GM23248 (cell line): ENCODE measurements around the gene IFT80. TPM values are rescaled to one million over a fixed set of nuclear protein-coding genes. Genes with fewer than 3 reads are reported as not detected.

Source experiments
- DNase-seq: peaks from one replicate; pipeline ENCODE4 v3.0.0-alpha.2; 2015
- H2AFZ ChIP-seq: fragments of 200-600 bp; sonication (generic); 2 replicates; pipeline ENCODE4 v1.6.1; 2016; ENCODE audit warnings: antibody characterized with exemption
- H3F3A ChIP-seq: fragments of 200-600 bp; sonication (generic); 2 replicates; pipeline ENCODE4 v1.6.1; 2016; ENCODE audit warnings: mild to moderate bottlenecking, antibody characterized with exemption, mixed run types; ENCODE audit not compliant: insufficient read depth
- H3K27ac ChIP-seq: fragments of 200-600 bp; sonication (generic); 2 replicates; pipeline ENCODE4 v1.5.1; 2016; ENCODE audit warnings: mild to moderate bottlenecking
- H3K27me3 ChIP-seq: fragments of 200-600 bp; sonication (generic); replicated peaks from 2 replicates; pipeline ENCODE4 v1.6.1; 2016; ENCODE audit warnings: mild to moderate bottlenecking; ENCODE audit not compliant: insufficient read depth
- H3K36me3 ChIP-seq: fragments of 200-600 bp; sonication (generic); 2 replicates; pipeline ENCODE4 v1.6.1; 2016; ENCODE audit warnings: low read depth, mild to moderate bottlenecking
- H3K4me1 ChIP-seq: fragments of 200-600 bp; sonication (generic); 2 replicates; pipeline ENCODE4 v1.6.1; 2016; ENCODE audit warnings: mild to moderate bottlenecking; ENCODE audit not compliant: insufficient read depth
- H3K4me2 ChIP-seq: fragments of 200-600 bp; sonication (generic); one replicate; pipeline ENCODE4 v1.6.1; 2016; ENCODE audit warnings: mild to moderate bottlenecking; ENCODE audit not compliant: unreplicated experiment
- H3K4me3 ChIP-seq: fragments of 200-600 bp; sonication (generic); 2 replicates; pipeline ENCODE4 v1.5.1; 2016; ENCODE audit warnings: mild to moderate bottlenecking
- H3K79me2 ChIP-seq: fragments of 200-600 bp; sonication (generic); 2 replicates; pipeline ENCODE4 v1.6.1; 2016; ENCODE audit warnings: mild to moderate bottlenecking; ENCODE audit not compliant: insufficient read depth
- H3K9ac ChIP-seq: fragments of 200-600 bp; sonication (generic); 2 replicates; pipeline ENCODE4 v1.6.1; 2016; ENCODE audit warnings: mild to moderate bottlenecking
- H3K9me2 ChIP-seq: fragments of 200-600 bp; sonication (generic); 2 replicates; pipeline ENCODE4 v1.6.1; 2016; ENCODE audit warnings: mixed run types, mild to moderate bottlenecking, moderate library complexity; ENCODE audit not compliant: insufficient read depth
- H3K9me3 ChIP-seq: fragments of 200-600 bp; sonication (generic); one replicate; pipeline ENCODE4 v1.6.1; 2017; ENCODE audit warnings: low read depth
- H4K20me1 ChIP-seq: fragments of 200-600 bp; sonication (generic); 2 replicates; pipeline ENCODE4 v1.6.0; 2016; ENCODE audit not compliant: insufficient read depth
- EZH2 ChIP-seq: fragments of 200-600 bp; sonication (generic); IDR thresholded peaks from 2 replicates; pipeline ENCODE4 v1.6.1; 2018; ENCODE audit warnings: antibody characterized with exemption, mild to moderate bottlenecking; ENCODE audit not compliant: insufficient read depth, poor library complexity, severe bottlenecking
- EZH2phosphoT487 ChIP-seq: fragments of 200-600 bp; sonication (generic); IDR thresholded peaks from 2 replicates; pipeline ENCODE4 v1.6.1; 2018; ENCODE audit warnings: antibody characterized with exemption, moderate library complexity, mild to moderate bottlenecking, low read depth; ENCODE audit not compliant: insufficient read depth
- WGBS, 2 experiments: methylation state at CpG; one replicate each; pipeline ENCODE4 v1.1.6; 2015 to 2017; ENCODE audit warnings: low lambda C conversion rate in 2 of 2, low coverage in 1 of 2; ENCODE audit errors: missing lambda C conversion rate in 2 of 2; 5-methylcytosine and 5-hydroxymethylcytosine counted together
- in situ Hi-C: fragments of 300-500 bp; cut with MboI; formaldehyde crosslinking; loops from 2 replicates; pipeline ENCODE4 v1.15.0; 2020
- polyA plus RNA-seq: library from polyadenylated mRNA; unstranded; fragments of >200 nt; fragmentation: Nextera tagmentation; extraction: Ambion mirVana; gene quantifications from 2 replicates; pipeline ENCODE4 v1.2.1, GENCODE V29; 2016
- total RNA-seq: library from RNA; depleted of rRNA; stranded (reverse); fragments of >200 nt; shearing (Covaris generic); gene quantifications from 2 replicates; pipeline ENCODE4 v1.2.3, GENCODE V29; 2014

Gene IFT80
- total and polyA plus RNA-seq, 2 experiments from 2014 or later, result 19.8 to 48.4 TPM

- H3K4me2 ChIP-seq, result no peak overlapping the region
- peaks cover 59% of the 10 kb centered on the region for H3K79me2 ChIP-seq
- H3F3A ChIP-seq, result peaks cover 73% of the 10 kb centered on the region
- peak; percentile 80 for DNase-seq
- H3K36me3 ChIP-seq, result peaks cover 49% of the 10 kb centered on the region
- in situ Hi-C loops, result loop anchor here (10.0 kb wide), 1 partner anchor 51 kb away; no protein-coding TSS in a partner anchor
- no peak overlapping the region for H2AFZ ChIP-seq
- no peaks in the 10 kb centered on the region for H3K27me3 ChIP-seq
- H3K4me3 ChIP-seq, result no peak overlapping the region
- no peaks in the 10 kb centered on the region for H4K20me1 ChIP-seq
- H3K27ac ChIP-seq, result peak overlapping the region; percentile 36
- H3K9me3 ChIP-seq, result no peaks in the 10 kb centered on the region
- no peak overlapping the region for H3K9ac ChIP-seq
- TF ChIP-seq EZH2phosphoT487 (no peak), EZH2 (no peak)
- H3K4me1 ChIP-seq, result peaks cover 14% of the 10 kb centered on the region
- 75 to 78% methylated on average over 2 of the region's 2 CpGs for WGBS, 2 experiments
- H3K9me2 ChIP-seq, result no peaks in the 10 kb centered on the region
Observed at GRCh38 chr3:160434071-160434470, 35.0 kb upstream of the IFT80 start.

GRCh38 chr3:160427832-160428424 lies 28.9 kb upstream of the IFT80 start:
- Histone ChIP-seq H3K9me2 (no peaks in the 10 kb centered on the region), H3K36me3 (peaks cover 87% of the 10 kb centered on the region), H3K4me3 (no peak overlapping the region), H3K27ac (no peak overlapping the region), H3K4me1 (no peaks in the 10 kb centered on the region), H3K9me3 (no peaks in the 10 kb centered on the region), H3K27me3 (no peaks in the 10 kb centered on the region), H3K4me2 (no peak overlapping the region), H3K79me2 (peaks cover 52% of the 10 kb centered on the region), H3F3A (peaks cover 56% of the 10 kb centered on the region), H3K9ac (no peak overlapping the region), H4K20me1 (no peaks in the 10 kb centered on the region), H2AFZ (no peak overlapping the region)
- DNase-seq, result no peak
- in situ Hi-C loops, result no loop called here
- WGBS, 2 experiments, result 97 to 98% methylated on average over 11 of the region's 11 CpGs
- no peak for TF ChIP-seq EZH2
- TF ChIP-seq EZH2phosphoT487, result no peak

GRCh38 chr3:160417311-160417710 lies 18.3 kb upstream of the IFT80 start:
- Histone ChIP-seq H3F3A (0 out of 2 replicates have a peak, but pooled peaks cover 8% of the 10 kb centered on the region), H3K36me3 (peaks cover 68% of the 10 kb centered on the region), H3K4me1 (no peaks in the 10 kb centered on the region), H3K27ac (no peak overlapping the region), H3K9me2 (no peaks in the 10 kb centered on the region), H3K79me2 (peaks cover 90% of the 10 kb centered on the region), H3K27me3 (no peaks in the 10 kb centered on the region), H3K4me2 (no peak overlapping the region), H4K20me1 (no peaks in the 10 kb centered on the region), H3K9ac (no peak overlapping the region), H3K9me3 (no peaks in the 10 kb centered on the region), H3K4me3 (no peak overlapping the region), H2AFZ (no peak overlapping the region)
- TF ChIP-seq EZH2phosphoT487 (no peak), EZH2 (no peak)
- no peak for DNase-seq
- WGBS, 2 experiments, result 59 to 69% methylated on average over 3 of the region's 3 CpGs
- in situ Hi-C loops, result no loop called here

GRCh38 chr3:160413613-160414248 lies 14.7 kb upstream of the IFT80 start:
- H3K27ac ChIP-seq, result no peak overlapping the region
- 0 out of 2 replicates have a peak, but pooled peaks cover 11% of the 10 kb centered on the region for H3F3A ChIP-seq
- no peak overlapping the region for H3K4me2 ChIP-seq
- H3K36me3 ChIP-seq, result peaks cover 57% of the 10 kb centered on the region
- no peak for TF ChIP-seq EZH2
- no peak for TF ChIP-seq EZH2phosphoT487
- peak; percentile 79 for DNase-seq
- H3K9me3 ChIP-seq, result no peaks in the 10 kb centered on the region
- in situ Hi-C loops, result no loop called here
- H3K4me1 ChIP-seq, result no peaks in the 10 kb centered on the region
- no peaks in the 10 kb centered on the region for H3K9me2 ChIP-seq
- H3K4me3 ChIP-seq, result no peak overlapping the region
- peaks cover 88% of the 10 kb centered on the region for H3K79me2 ChIP-seq
- no peak overlapping the region for H2AFZ ChIP-seq
- H3K9ac ChIP-seq, result no peak overlapping the region
- no peaks in the 10 kb centered on the region for H4K20me1 ChIP-seq
- 32 to 34% methylated on average over 3 of the region's 3 CpGs for WGBS, 2 experiments
- no peaks in the 10 kb centered on the region for H3K27me3 ChIP-seq
